Measurements from ENCODE around the gene MYPOP. TPM values are rescaled to one million over a fixed set of nuclear protein-coding genes. Genes with fewer than 3 reads are reported as not detected.

The MYPOP gene
- total RNA-seq, 4 donors from 2014 or later, result 1.8 to 4.3 (median 3.0) TPM

DNA sequence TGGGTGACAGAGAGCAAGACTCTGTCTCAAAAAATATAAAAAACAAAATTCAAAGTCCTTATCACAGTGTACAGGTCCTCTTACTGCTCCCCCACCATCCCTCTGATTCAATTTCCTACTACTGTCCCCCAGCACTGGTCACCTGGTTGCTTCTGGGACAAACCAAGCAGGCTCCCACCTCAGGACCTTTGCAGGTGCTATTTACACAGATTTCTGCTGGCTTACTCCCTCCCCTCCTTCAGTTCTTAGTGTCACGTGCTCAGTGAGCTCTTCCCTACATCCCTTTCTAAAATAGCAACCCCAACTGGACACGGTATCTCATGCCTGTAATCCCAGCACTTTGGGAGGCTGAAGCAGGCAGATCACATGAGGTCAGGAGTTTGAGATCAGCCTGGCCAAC, 22.4 kb downstream of the MYPOP start:
- no peak overlapping the region for H3K27ac ChIP-seq
- H3K9me3 ChIP-seq, result no peaks in the 10 kb centered on the region
- TF ChIP-seq, protein P1, sequence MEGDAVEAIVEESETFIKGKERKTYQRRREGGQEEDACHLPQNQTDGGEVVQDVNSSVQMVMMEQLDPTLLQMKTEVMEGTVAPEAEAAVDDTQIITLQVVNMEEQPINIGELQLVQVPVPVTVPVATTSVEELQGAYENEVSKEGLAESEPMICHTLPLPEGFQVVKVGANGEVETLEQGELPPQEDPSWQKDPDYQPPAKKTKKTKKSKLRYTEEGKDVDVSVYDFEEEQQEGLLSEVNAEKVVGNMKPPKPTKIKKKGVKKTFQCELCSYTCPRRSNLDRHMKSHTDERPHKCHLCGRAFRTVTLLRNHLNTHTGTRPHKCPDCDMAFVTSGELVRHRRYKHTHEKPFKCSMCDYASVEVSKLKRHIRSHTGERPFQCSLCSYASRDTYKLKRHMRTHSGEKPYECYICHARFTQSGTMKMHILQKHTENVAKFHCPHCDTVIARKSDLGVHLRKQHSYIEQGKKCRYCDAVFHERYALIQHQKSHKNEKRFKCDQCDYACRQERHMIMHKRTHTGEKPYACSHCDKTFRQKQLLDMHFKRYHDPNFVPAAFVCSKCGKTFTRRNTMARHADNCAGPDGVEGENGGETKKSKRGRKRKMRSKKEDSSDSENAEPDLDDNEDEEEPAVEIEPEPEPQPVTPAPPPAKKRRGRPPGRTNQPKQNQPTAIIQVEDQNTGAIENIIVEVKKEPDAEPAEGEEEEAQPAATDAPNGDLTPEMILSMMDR (IDR thresholded peaks at IDR 0.05), result no peak
- TF ChIP-seq POLR2A (IDR thresholded peaks at IDR 0.05), result no peak
- H3K27me3 ChIP-seq, result no peaks in the 10 kb centered on the region
- H3K4me1 ChIP-seq, result peaks cover 27 to 33% of the 10 kb centered on the region in 2 donors
- 84 to 86% methylated on average over 2 of the region's 2 CpGs for WGBS, 2 donors
- peaks cover 5 to 9% of the 10 kb centered on the region in 2 donors for H3K36me3 ChIP-seq
- H3K4me3 ChIP-seq (replicated peaks in 1 of 3), result no peak overlapping the region
- intact Hi-C loops (cut with DNase I), result loop anchor here (5.0 kb wide), 1 partner anchor 63 kb away; the partner anchor contains the start of gene RSPH6A
- DNase-seq, result no peak

GRCh38 chr19:45879055-45879454, 23.4 kb downstream of the MYPOP start:
- H3K4me3 ChIP-seq (replicated peaks in 1 of 3), result no peak overlapping the region
- WGBS, 2 donors, result 70 to 75% methylated on average over 8 of the region's 8 CpGs
- DNase-seq, result no peak
- TF ChIP-seq, protein P1 (IDR thresholded peaks at IDR 0.05), result no peak
- TF ChIP-seq POLR2A (IDR thresholded peaks at IDR 0.05), result no peak
- peaks cover 18 to 24% of the 10 kb centered on the region in 2 donors for H3K4me1 ChIP-seq
- peaks cover 1 to 3% of the 10 kb centered on the region in 2 donors for H3K36me3 ChIP-seq
- H3K9me3 ChIP-seq, result no peaks in the 10 kb centered on the region
- H3K27me3 ChIP-seq, result no peaks in the 10 kb centered on the region
- H3K27ac ChIP-seq, result no peak overlapping the region
- intact Hi-C loops (cut with DNase I), result no loop called here

DNA sequence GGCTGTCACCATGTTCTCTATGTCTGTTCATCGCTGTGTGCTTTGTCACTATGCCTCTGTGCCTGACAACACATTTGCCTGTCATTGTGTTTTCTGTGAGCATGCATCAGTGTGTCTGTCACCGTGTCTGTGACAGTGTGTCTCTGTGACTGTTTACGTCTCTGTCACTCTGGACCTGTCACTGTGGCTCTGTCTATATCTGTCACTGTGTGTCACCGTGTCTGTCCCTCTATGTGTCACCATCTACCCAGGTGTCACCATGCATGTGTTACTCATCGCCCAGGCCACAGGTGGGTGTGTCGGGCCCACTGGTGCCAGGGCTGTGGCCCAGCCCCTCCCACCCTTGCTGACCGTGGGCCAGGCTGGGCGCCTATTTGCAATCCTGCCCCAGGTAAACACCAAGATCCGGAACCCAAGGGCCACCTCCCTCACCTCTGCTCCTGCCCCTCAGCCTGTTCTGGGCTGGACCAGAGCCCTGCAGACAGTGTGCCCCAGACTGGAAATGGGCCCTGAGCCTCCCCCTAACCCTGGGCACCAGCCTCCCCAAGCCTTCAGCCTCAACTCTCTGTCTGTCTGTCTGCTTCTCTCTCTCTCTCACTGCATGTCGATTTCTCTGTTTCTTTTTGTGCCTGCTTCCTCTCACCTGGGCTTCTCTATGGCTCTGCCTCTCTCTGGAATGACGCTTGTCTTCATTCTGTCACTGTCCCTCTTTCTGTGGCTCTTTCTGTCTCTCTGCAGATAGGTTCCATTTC, 24.2 kb downstream of the MYPOP start:
- 82% methylated on average over 11 of the region's 11 CpGs for WGBS, 2 donors
- TF ChIP-seq POLR2A (IDR thresholded peaks at IDR 0.05), result no peak
- TF ChIP-seq, protein P1 (IDR thresholded peaks at IDR 0.05), result no peak
- intact Hi-C loops (cut with DNase I), result no loop called here
- no peaks in the 10 kb centered on the region for H3K27me3 ChIP-seq
- no peak overlapping the region for H3K4me3 ChIP-seq (replicated peaks in 1 of 3)
- H3K4me1 ChIP-seq, result peaks cover 11 to 15% of the 10 kb centered on the region in 2 donors
- H3K9me3 ChIP-seq, result no peaks in the 10 kb centered on the region
- DNase-seq, result no peak
- H3K36me3 ChIP-seq, result no peaks in the 10 kb centered on the region
- H3K27ac ChIP-seq, result no peak overlapping the region

DNA sequence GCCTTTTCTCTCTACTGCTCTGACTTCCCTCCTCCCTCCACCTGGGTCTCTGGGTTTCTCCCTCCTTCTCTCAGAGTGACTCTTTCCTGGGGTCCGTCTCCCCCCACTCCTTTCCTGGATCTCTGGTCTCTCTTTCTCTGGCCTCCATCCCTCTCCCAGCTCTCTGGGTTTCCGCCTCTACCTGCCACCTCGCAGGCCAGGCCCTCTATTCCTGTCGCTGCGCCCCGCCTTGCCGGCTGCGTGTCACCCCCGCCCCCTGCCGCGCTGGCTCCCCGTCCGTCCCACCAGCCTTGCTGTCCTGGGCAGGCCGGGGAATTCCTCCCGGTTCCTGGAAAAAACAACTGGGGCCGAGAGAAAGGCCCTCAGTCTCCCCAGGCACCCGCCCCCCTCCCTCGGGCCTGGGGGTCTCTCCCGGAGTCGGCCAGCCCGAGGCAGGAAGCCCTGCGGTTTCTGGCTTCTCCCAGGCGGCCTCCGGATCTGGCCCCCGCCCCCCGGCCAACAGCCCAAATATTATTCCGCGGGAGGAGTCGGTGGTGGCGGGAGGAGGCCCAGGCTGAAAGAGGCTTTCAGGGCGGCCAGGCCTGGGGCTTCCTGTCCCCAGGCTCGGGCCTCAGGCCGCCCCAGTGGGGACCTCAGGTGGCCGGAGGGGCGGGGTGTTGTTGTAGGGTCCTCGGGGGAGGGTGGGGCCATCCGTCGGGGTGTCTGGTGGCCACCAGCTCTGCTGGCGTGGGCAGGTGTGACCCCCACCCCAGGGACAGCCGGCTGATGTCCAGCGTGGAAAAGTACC, 25.8 kb downstream of the MYPOP start:
- Histone ChIP-seq H3K4me1 (peaks cover 4 to 8% of the 10 kb centered on the region in 2 donors), H3K27ac (peak overlapping the region; percentile 17 to 68 (median 44)), H3K4me3 (replicated peaks in 1 of 3) (peak overlapping the region in 1 of 3 donors; percentile 10), H3K27me3 (no peaks in the 10 kb centered on the region), H3K9me3 (no peaks in the 10 kb centered on the region), H3K36me3 (no peaks in the 10 kb centered on the region)
- TF ChIP-seq, protein P1 (IDR thresholded peaks at IDR 0.05), result no peak
- TF ChIP-seq POLR2A (IDR thresholded peaks at IDR 0.05), result no peak
- WGBS, 2 donors, result 16 to 23% methylated on average over 19 to 29 of the region's 41 CpGs
- peak in 1 of 2 donors; percentile 35 for DNase-seq
- intact Hi-C loops (cut with DNase I), result no loop called here

DNA sequence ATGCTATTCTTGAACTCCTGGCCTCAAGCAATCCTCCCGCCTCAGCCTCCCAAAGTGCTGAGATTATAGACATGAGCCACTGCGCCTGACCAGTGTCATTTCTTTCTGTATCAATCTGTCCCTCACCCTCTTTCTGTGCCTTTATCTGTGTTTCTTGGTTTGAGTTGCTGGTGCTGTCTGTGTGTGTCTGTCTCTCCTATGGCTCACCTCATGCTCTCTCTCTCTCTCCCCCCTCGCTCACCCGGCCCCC, 26.3 kb downstream of the MYPOP start:
- no peaks in the 10 kb centered on the region for H3K27me3 ChIP-seq
- H3K9me3 ChIP-seq, result no peaks in the 10 kb centered on the region
- H3K4me1 ChIP-seq, result peaks cover 4 to 8% of the 10 kb centered on the region in 2 donors
- 49 to 61% methylated on average over 4 of the region's 4 CpGs for WGBS, 2 donors
- DNase-seq, result no peak
- TF ChIP-seq POLR2A (IDR thresholded peaks at IDR 0.05), result no peak
- TF ChIP-seq, protein P1 (IDR thresholded peaks at IDR 0.05), result no peak
- peak overlapping the region in 1 of 3 donors; percentile 68 for H3K27ac ChIP-seq
- H3K4me3 ChIP-seq (replicated peaks in 1 of 3), result no peak overlapping the region
- intact Hi-C loops (cut with DNase I), result no loop called here
- H3K36me3 ChIP-seq, result no peaks in the 10 kb centered on the region
